Activated T-cell treated with anti-CD3 and anti-CD28 coated beads for 4 hours (primary cell): ENCODE measurements around the gene INPP5A.

Experiments
- DNase-seq: peaks from one replicate; pipeline ENCODE4 v3.0.0-alpha.2; 2020

Gene INPP5A

GRCh38 chr10:132519382-132520176 lies 18.0 kb upstream of the INPP5A start:
- no peak for DNase-seq

GRCh38 chr10:132520177-132520811 lies 17.3 kb upstream of the INPP5A start:
- DNase-seq = no peak

GRCh38 chr10:132521041-132521465 lies 16.5 kb upstream of the INPP5A start:
- no peak for DNase-seq

- no peak for DNase-seq
Observed at GRCh38 chr10:132521466-132522102, 16.0 kb upstream of the INPP5A start.

GRCh38 chr10:132522521-132523411 lies 14.8 kb upstream of the INPP5A start:
- DNase-seq = no peak

- DNase-seq = no peak
Observed at GRCh38 chr10:132523561-132524442, 13.8 kb upstream of the INPP5A start.

- no peak for DNase-seq
Observed at GRCh38 chr10:132524443-132525285, 12.9 kb upstream of the INPP5A start.

- DNase-seq = no peak
Observed at GRCh38 chr10:132526676-132527075, 10.9 kb upstream of the INPP5A start.

GRCh38 chr10:132527339-132528063 lies 10.1 kb upstream of the INPP5A start:
- no peak for DNase-seq

GRCh38 chr10:132528064-132528691 lies 9.4 kb upstream of the INPP5A start:
- no peak for DNase-seq

- DNase-seq = no peak
Observed at GRCh38 chr10:132532179-132532578, 5.4 kb upstream of the INPP5A start.

GRCh38 chr10:132532749-132533560 lies 4.6 kb upstream of the INPP5A start:
- no peak for DNase-seq

GRCh38 chr10:132533571-132534260 lies 3.9 kb upstream of the INPP5A start:
- no peak for DNase-seq

- DNase-seq = no peak
Observed at GRCh38 chr10:132534391-132535064, 3.1 kb upstream of the INPP5A start.

- DNase-seq = no peak
Observed at GRCh38 chr10:132535065-132535651, 2.4 kb upstream of the INPP5A start.

GRCh38 chr10:132536241-132536876 lies 1.2 kb upstream of the INPP5A start:
- DNase-seq = no peak
